ENCODE measurements around the gene PAX5. TPM values are rescaled to one million over a fixed set of nuclear protein-coding genes. Genes with fewer than 3 reads are reported as not detected.

Gene PAX5
- polyA plus RNA-seq, 3 donors = 0.03 to 0.15 TPM; not detected in 1

DNA sequence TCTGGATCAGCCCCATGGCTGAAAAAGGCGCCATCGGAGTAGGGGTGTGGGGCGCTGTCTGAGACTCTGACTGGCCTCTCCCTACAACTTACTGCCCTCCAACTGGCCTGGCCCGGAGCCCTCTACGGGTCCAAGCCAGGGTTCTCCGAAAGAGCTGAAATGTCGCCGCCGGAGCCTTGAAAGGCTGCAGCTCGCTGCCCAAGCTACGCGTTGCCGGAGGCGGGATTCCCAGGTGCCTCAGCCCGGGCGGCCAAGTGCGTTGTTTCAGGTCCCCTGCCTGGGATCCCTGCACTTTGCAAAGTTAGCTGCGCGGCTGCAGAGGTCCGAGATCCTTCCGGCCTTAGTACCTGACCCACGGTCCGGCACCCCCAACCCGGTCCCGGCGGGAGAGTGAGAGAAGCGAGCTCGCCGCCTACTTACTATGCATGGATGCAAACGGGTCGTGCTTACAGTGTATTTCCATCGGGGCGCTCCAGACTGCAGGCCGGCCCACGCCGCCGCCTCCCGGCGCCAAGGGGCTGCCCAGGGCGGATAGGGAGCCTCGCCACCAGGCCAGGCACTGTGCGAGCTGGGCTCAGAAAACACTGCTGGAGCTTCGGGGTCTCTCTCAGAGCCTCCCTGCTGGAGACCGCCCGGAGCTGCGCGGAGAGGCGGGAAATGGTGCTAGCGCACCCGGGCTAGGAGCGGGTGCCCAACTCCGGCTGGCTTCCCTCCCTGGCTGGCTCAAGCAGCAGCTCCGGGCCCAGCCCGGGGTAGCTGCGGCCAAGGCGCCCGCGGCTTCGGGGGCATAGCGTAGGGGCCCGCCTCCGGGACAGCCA lies 7.7 kb downstream of the PAX5 start:
- Mint-ChIP-seq H3K4me3 (peak overlapping the region; percentile 74 to 93), H3K27me3 (ENCODE audit: low read depth in 3 of 3) (peaks cover 95 to 98% (median 95%) of the 10 kb centered on the region in 3 donors), H3K27ac (no peak overlapping the region), H3K4me1 (peaks cover 42% of the 10 kb centered on the region), H3K9me3 (peaks cover 8 to 48% (median 35%) of the 10 kb centered on the region in 7 donors), H3K36me3 (peaks cover 5 to 6% of the 10 kb centered on the region in 2 donors)
- peaks cover 29% of the 10 kb centered on the region in 2 donors for H3K4me1 ChIP-seq (ENCODE audit: control insufficient read depth in 1 of 2, insufficient read depth in 2 of 2, low read length in 2 of 2)
- peak overlapping the region; percentile 73 for H3K4me2 ChIP-seq (replicated peaks; ENCODE audit: extremely low read depth, low read length, poor library complexity, severe bottlenecking)
- no peak for DNase-seq
- H3K9me3 ChIP-seq (replicated peaks in 1 of 2; ENCODE audit: control insufficient read depth in 1 of 2, insufficient read depth in 1 of 2, low read length in 2 of 2) = peaks cover 24 to 48% of the 10 kb centered on the region in 2 donors
- H2AFZ ChIP-seq (ENCODE audit: insufficient read depth, low read depth, low read length, poor library complexity, severe bottlenecking) = no peak overlapping the region
- H3K4me3 ChIP-seq (replicated peaks in 1 of 3; ENCODE audit: low read depth in 2 of 3, low read length in 3 of 3) = peak overlapping the region in 1 of 3 experiments; percentile 70
- 5% methylated on average over 62 of the region's 62 CpGs for WGBS (ENCODE audit: insufficient coverage)
- peaks cover 92 to 99% of the 10 kb centered on the region in 2 donors for H3K27me3 ChIP-seq (ENCODE audit: control insufficient read depth in 2 of 2, insufficient read depth in 2 of 2, low read length in 2 of 2)
- H3K27ac ChIP-seq (ENCODE audit: low read depth in 1 of 2, low read length in 2 of 2) = no peak overlapping the region
- intact Hi-C loops (cut with micrococcal nuclease) = no loop called here
- TF ChIP-seq, protein P1, sequence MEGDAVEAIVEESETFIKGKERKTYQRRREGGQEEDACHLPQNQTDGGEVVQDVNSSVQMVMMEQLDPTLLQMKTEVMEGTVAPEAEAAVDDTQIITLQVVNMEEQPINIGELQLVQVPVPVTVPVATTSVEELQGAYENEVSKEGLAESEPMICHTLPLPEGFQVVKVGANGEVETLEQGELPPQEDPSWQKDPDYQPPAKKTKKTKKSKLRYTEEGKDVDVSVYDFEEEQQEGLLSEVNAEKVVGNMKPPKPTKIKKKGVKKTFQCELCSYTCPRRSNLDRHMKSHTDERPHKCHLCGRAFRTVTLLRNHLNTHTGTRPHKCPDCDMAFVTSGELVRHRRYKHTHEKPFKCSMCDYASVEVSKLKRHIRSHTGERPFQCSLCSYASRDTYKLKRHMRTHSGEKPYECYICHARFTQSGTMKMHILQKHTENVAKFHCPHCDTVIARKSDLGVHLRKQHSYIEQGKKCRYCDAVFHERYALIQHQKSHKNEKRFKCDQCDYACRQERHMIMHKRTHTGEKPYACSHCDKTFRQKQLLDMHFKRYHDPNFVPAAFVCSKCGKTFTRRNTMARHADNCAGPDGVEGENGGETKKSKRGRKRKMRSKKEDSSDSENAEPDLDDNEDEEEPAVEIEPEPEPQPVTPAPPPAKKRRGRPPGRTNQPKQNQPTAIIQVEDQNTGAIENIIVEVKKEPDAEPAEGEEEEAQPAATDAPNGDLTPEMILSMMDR (IDR thresholded peaks at IDR 0.05) = no peak
- no peaks in the 10 kb centered on the region for H3K79me2 ChIP-seq (ENCODE audit: insufficient read depth, low read length)
- H3K9ac ChIP-seq (ENCODE audit: insufficient read depth, low read length, poor library complexity, severe bottlenecking) = no peak overlapping the region
- H4K20me1 ChIP-seq (ENCODE audit: insufficient read depth, low read length) = no peaks in the 10 kb centered on the region
- H3K36me3 ChIP-seq (replicated peaks in 1 of 2; ENCODE audit: control insufficient read depth in 1 of 2, insufficient read depth in 2 of 2, low read length in 2 of 2) = no peaks in the 10 kb centered on the region

DNA sequence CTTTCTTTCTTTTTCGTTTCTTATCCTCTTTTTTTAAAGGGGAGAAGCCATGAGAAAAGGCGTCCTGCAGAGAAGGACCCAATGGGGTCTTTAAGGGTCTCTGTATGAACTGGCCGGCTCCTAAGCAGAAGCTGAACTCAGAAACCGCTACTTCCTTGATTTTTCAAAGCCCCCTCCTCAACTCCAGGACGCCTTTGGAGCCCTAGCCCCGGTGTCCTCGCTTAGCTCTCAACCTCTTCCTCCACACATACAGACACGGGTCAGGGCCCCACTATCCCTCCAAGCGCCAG lies 8.3 kb downstream of the PAX5 start:
- peak overlapping the region in 1 of 7 donors; percentile 7 for H3K27ac Mint-ChIP-seq
- Histone ChIP-seq H4K20me1 (ENCODE audit: insufficient read depth, low read length) (no peaks in the 10 kb centered on the region), H3K36me3 (replicated peaks in 1 of 2; ENCODE audit: control insufficient read depth in 1 of 2, insufficient read depth in 2 of 2, low read length in 2 of 2) (no peaks in the 10 kb centered on the region), H3K27me3 (ENCODE audit: control insufficient read depth in 2 of 2, insufficient read depth in 2 of 2, low read length in 2 of 2) (peaks cover 90 to 99% of the 10 kb centered on the region in 2 donors), H3K79me2 (ENCODE audit: insufficient read depth, low read length) (no peaks in the 10 kb centered on the region), H3K4me1 (ENCODE audit: control insufficient read depth in 1 of 2, insufficient read depth in 2 of 2, low read length in 2 of 2) (peaks cover 29% of the 10 kb centered on the region in 2 donors), H3K9ac (ENCODE audit: insufficient read depth, low read length, poor library complexity, severe bottlenecking) (no peak overlapping the region), H2AFZ (ENCODE audit: insufficient read depth, low read depth, low read length, poor library complexity, severe bottlenecking) (no peak overlapping the region), H3K9me3 (replicated peaks in 1 of 2; ENCODE audit: control insufficient read depth in 1 of 2, insufficient read depth in 1 of 2, low read length in 2 of 2) (peaks cover 24 to 47% of the 10 kb centered on the region in 2 donors), H3K4me2 (replicated peaks; ENCODE audit: extremely low read depth, low read length, poor library complexity, severe bottlenecking) (peak overlapping the region; percentile 73), H3K27ac (ENCODE audit: low read depth in 1 of 2, low read length in 2 of 2) (no peak overlapping the region), H3K4me3 (replicated peaks in 1 of 3; ENCODE audit: low read depth in 2 of 3, low read length in 3 of 3) (peak overlapping the region in 2 of 3 experiments; percentile 25 to 70)
- peaks cover 8 to 48% (median 33%) of the 10 kb centered on the region in 7 donors for H3K9me3 Mint-ChIP-seq
- H3K4me3 Mint-ChIP-seq = peak overlapping the region; percentile 74 to 93
- intact Hi-C loops (cut with micrococcal nuclease) = no loop called here
- peaks cover 42% of the 10 kb centered on the region for H3K4me1 Mint-ChIP-seq
- TF ChIP-seq, protein P1 (IDR thresholded peaks at IDR 0.05) = no peak
- peaks cover 5 to 6% of the 10 kb centered on the region in 2 donors for H3K36me3 Mint-ChIP-seq
- WGBS (ENCODE audit: insufficient coverage) = 4% methylated on average over 4 of the region's 9 CpGs
- peaks cover 90 to 95% (median 95%) of the 10 kb centered on the region in 3 donors for H3K27me3 Mint-ChIP-seq (ENCODE audit: low read depth in 3 of 3)
- no peak for DNase-seq
